Endothelial cell of umbilical vein (primary cell): ENCODE results near the gene SCNN1B. TPM values are rescaled to one million over a fixed set of nuclear protein-coding genes. Genes with fewer than 3 reads are reported as not detected.

Source experiments
- BruUV-seq: library from RNA; stranded (reverse); fragments of 400-500 nt; replicated peaks from 2 replicates; lab custom pipeline; 2021; lab: Mats Ljungman, UMichigan
- CTCF ChIA-PET: fragments of 300-600, 350-600 bp; sonication (Branson Sonifier 250); formaldehyde crosslinking; loops from one replicate; lab custom pipeline; 2021; ENCODE audit warnings: antibody characterized with exemption, inconsistent platforms; lab: Charles Lee
- POLR2A ChIA-PET: fragments of 300-600, 350-600 bp; sonication (Branson Sonifier 250); formaldehyde crosslinking; loops from one replicate; lab custom pipeline; 2021; ENCODE audit warnings: antibody characterized with exemption, inconsistent platforms; lab: Charles Lee
- DNase-seq: peaks from one replicate; pipeline ENCODE4 v3.0.0-alpha.2; 2011; ENCODE audit warnings: low read depth, low spot score
- FAIRE-seq: peaks from 2 replicates; lab custom pipeline; 2011; peaks lifted over from hg19 to GRCh38; lab: Jason Lieb, UNC
- H2AFZ ChIP-seq: 2 replicates; pipeline ENCODE4 v1.6.0; 2012; ENCODE audit warnings: low read depth, low read length, control low read depth, inconsistent platforms
- H3K27ac ChIP-seq: 2 replicates; pipeline ENCODE4 v1.5.1; 2011; ENCODE audit warnings: low read depth, mild to moderate bottlenecking, control low read depth, low read length, moderate library complexity; ENCODE audit not compliant: insufficient read depth
- H3K27me3 ChIP-seq, 2 experiments: 2 replicates each; pipeline versions ENCODE4 v1.6.0 to v1.6.1; 2011; ENCODE audit warnings: low read length in 2 of 2, mixed read lengths in 1 of 2; ENCODE audit not compliant: control insufficient read depth in 2 of 2, insufficient read depth in 2 of 2
- H3K36me3 ChIP-seq, 2 experiments: 2 replicates in 1 of 2; 3 replicates in 1 of 2; pipeline ENCODE4 v1.5.1; 2011; ENCODE audit warnings: low read length in 2 of 2, mild to moderate bottlenecking in 1 of 2, moderate library complexity in 1 of 2; ENCODE audit not compliant: control insufficient read depth in 2 of 2, insufficient read depth in 2 of 2; ENCODE audit errors: extremely low read depth in 1 of 2
- H3K4me1 ChIP-seq: 3 replicates; pipeline ENCODE4 v1.5.1; 2011; ENCODE audit warnings: mild to moderate bottlenecking, low read length; ENCODE audit not compliant: control insufficient read depth, insufficient read depth; ENCODE audit errors: extremely low read depth
- H3K4me2 ChIP-seq: 2 replicates; pipeline ENCODE4 v1.6.1; 2011; ENCODE audit warnings: low read length, control low read depth, mixed read lengths; ENCODE audit not compliant: insufficient read depth
- H3K4me3 ChIP-seq, 3 experiments: fragments of 200-600 bp in 1 of 3; sonication (generic), shearing (Covaris generic) in 1 of 3; replicated peaks in 1 of 3; 2 replicates each; pipeline ENCODE4 v1.5.1; 2011 to 2016; ENCODE audit warnings: control low read depth in 3 of 3, low read length in 3 of 3, mild to moderate bottlenecking in 2 of 3, inconsistent platforms in 1 of 3, low read depth in 1 of 3, moderate library complexity in 1 of 3; ENCODE audit not compliant: insufficient read depth in 1 of 3
- H3K79me2 ChIP-seq: 2 replicates; pipeline ENCODE4 v1.6.0; 2012; ENCODE audit warnings: low read length, inconsistent platforms; ENCODE audit not compliant: control insufficient read depth, insufficient read depth
- H3K9ac ChIP-seq: replicated peaks from 2 replicates; pipeline ENCODE3; 2011; ENCODE audit warnings: low read length, control low read depth; ENCODE audit not compliant: insufficient read depth; ENCODE audit errors: extremely low read depth
- H3K9me1 ChIP-seq: replicated peaks from 3 replicates; pipeline ENCODE4 v1.6.0; 2011; ENCODE audit warnings: mild to moderate bottlenecking, low read length; ENCODE audit not compliant: control insufficient read depth, insufficient read depth; ENCODE audit errors: extremely low read depth
- H3K9me3 ChIP-seq: replicated peaks from 2 replicates; pipeline ENCODE4 v1.5.1; 2012; ENCODE audit warnings: low read length, inconsistent platforms; ENCODE audit not compliant: control insufficient read depth, insufficient read depth
- H4K20me1 ChIP-seq: replicated peaks from 2 replicates; pipeline ENCODE3; 2011; ENCODE audit warnings: mild to moderate bottlenecking, low read length; ENCODE audit not compliant: control insufficient read depth, insufficient read depth; ENCODE audit errors: extremely low read depth
- CTCF ChIP-seq, 2 donors: IDR thresholded peaks; 1 replicate in 1 of 2; 2 replicates in 1 of 2; pipeline ENCODE4 v1.5.1; 2011; ENCODE audit warnings: low read length in 2 of 2, mild to moderate bottlenecking in 2 of 2, moderate library complexity in 2 of 2, control low read depth in 1 of 2, inconsistent platforms in 1 of 2, low read depth in 1 of 2; ENCODE audit not compliant: insufficient read depth in 1 of 2; ENCODE audit errors: extremely low read depth in 1 of 2
- EZH2 ChIP-seq: IDR thresholded peaks from 2 replicates; pipeline ENCODE4 v1.6.1; 2012; ENCODE audit warnings: borderline replicate concordance, low read depth, mild to moderate bottlenecking, moderate library complexity, low read length, inconsistent platforms; ENCODE audit not compliant: severe bottlenecking
- FOS ChIP-seq: IDR thresholded peaks from 2 replicates; pipeline ENCODE4 v1.6.1; 2011; ENCODE audit warnings: mild to moderate bottlenecking, low read length, moderate library complexity, borderline replicate concordance; ENCODE audit not compliant: insufficient read depth
- GATA2 ChIP-seq: IDR thresholded peaks from 2 replicates; pipeline ENCODE4 v1.7.0; 2011; ENCODE audit warnings: low read depth, mild to moderate bottlenecking, moderate library complexity, mixed read lengths, low read length; ENCODE audit not compliant: insufficient read length, insufficient read depth
- JUN ChIP-seq: IDR thresholded peaks from 2 replicates; pipeline ENCODE4 v1.6.1; 2011; ENCODE audit warnings: borderline replicate concordance, low read depth; ENCODE audit not compliant: insufficient read length, insufficient read depth
- MAX ChIP-seq: IDR thresholded peaks from 2 replicates; pipeline ENCODE4 v1.6.1; 2011; ENCODE audit not compliant: insufficient read depth, insufficient read length
- MYC ChIP-seq: IDR thresholded peaks from one replicate; pipeline ENCODE4 v1.6.1; 2011; ENCODE audit warnings: mild to moderate bottlenecking, low read depth, low read length
- POLR2A ChIP-seq: IDR thresholded peaks from 2 replicates; pipeline ENCODE4 v1.6.1; 2012; ENCODE audit warnings: low read depth, mild to moderate bottlenecking, control low read depth, low read length
- POLR2AphosphoS5 ChIP-seq: IDR thresholded peaks from 2 replicates; pipeline ENCODE4 v1.6.1; 2012; ENCODE audit warnings: low read depth, mild to moderate bottlenecking, control low read depth, low read length, moderate library complexity; ENCODE audit not compliant: insufficient read depth
- dilution Hi-C: fragments of 300-500 bp; cut with MboI; formaldehyde crosslinking; loops from one replicate; pipeline ENCODE4 v1.15.0; 2019; ENCODE audit warnings: low sequenced_read_pairs; ENCODE audit not compliant: extremely low pct_ligation_motif_present
- intact Hi-C: fragments of 100-400 bp; cut with micrococcal nuclease; formaldehyde crosslinking; loops from one replicate; pipeline ENCODE4 v1.10.0; 2022
- polyA plus RNA-seq, 4 experiments: library from polyadenylated mRNA; depleted of rRNA in 3 of 4; stranded (reverse) in 3 of 4; unstranded in 1 of 4; fragments of >200 nt; gene quantifications; 2 replicates each; pipeline versions ENCODE4 v1.2.1 to v1.2.3, GENCODE V29; 2011 to 2012; ENCODE audit warnings: missing spikeins in 1 of 4
- total RNA-seq: library from RNA; stranded (reverse); gene quantifications from 2 replicates; pipeline ENCODE4 v1.2.3, GENCODE V29; 2021

The SCNN1B gene
- total and polyA plus RNA-seq, 2 donors (not counting 3 experiments of a cell fraction or from before 2014, with no cell fraction given), result not detected

DNA sequence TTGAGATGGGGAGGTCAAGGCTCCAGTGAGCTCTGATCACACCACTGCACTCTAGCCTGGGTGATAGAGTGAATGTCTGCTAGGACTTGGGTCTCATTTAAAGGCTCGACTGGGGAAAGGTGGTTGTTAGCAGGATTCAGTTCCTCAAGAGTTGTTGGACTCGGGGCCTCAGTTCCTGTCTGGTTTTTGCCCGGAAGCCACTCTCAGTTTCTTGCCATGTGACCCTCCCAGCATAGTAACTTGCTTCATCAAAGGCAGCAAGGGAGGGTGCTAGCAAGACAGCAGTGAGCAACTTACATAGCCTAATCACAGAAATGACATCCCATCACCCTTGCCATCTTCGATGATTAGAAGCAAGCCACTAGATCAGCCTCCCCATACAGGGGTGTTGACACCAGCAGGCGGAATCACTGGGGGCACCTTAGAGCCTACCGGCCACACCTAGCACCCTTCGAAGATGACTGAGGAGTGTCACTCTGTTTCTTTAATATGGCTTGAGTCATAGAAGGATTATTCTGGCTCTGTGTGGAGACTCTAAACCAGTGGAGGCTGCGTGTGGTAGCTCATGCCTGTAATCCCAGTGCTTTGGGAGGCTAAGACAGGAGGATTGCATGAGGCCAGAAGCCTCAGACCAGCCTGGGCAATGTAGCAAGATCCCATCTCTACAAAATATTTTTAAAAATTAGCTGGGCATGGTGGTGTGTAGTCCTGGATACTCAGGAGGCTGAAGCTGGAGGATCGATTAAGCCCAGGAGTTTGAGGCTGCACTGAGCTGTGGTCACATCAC lies 13.2 kb upstream of the SCNN1B start:
- ChIA-PET CTCF (interaction anchor here (1.1 kb wide), 1 partner anchor 145 kb away, joined by 3 read pairs; no protein-coding TSS in a partner anchor), POLR2A (no interaction called here)
- no peak overlapping the region for H3K9ac ChIP-seq
- FAIRE-seq (no peak), DNase-seq (no peak)
- intact Hi-C loops, result no loop called here
- dilution Hi-C loops, result no loop called here
- no peak overlapping the region for H3K27ac ChIP-seq
- H3K79me2 ChIP-seq, result no peaks in the 10 kb centered on the region
- no peaks in the 10 kb centered on the region for H3K9me3 ChIP-seq
- H3K36me3 ChIP-seq, result no peaks in the 10 kb centered on the region
- no peaks in the 10 kb centered on the region for H3K27me3 ChIP-seq
- H3K4me3 ChIP-seq, result no peak overlapping the region
- no peaks in the 10 kb centered on the region for H4K20me1 ChIP-seq
- no peaks in the 10 kb centered on the region for H3K4me1 ChIP-seq
- H2AFZ ChIP-seq, result no peak overlapping the region
- TF ChIP-seq POLR2A (no peak), MAX (no peak), CTCF (IDR thresholded peaks at IDR 0.05; ENCODE audit: extremely low read depth in 1 of 2, insufficient read depth in 1 of 2, low read depth in 1 of 2, low read length in 2 of 2) (no peak), JUN (no peak), FOS (no peak), POLR2AphosphoS5 (no peak), GATA2 (no peak), EZH2 (no peak), MYC (no peak)
- no peaks in the 10 kb centered on the region for H3K9me1 ChIP-seq
- H3K4me2 ChIP-seq, result no peak overlapping the region
- BruUV-seq, result no TSS peak
